Activated B cell treated with CpG ODN at 0.5 μM for 24 hours (primary cell): ENCODE results near the gene THOC6. TPM values are rescaled to one million over a fixed set of nuclear protein-coding genes. Genes with fewer than 3 reads are reported as not detected.
A peak's percentile ranks its signal among the peaks of the same experiment; 100 is the strongest.
"Not testable (repeated sequence)": the region's sequence is repeated elsewhere in the genome, so short reads cannot be mapped to it uniquely, and the experiment has no call there.

Source experiments
- ATAC-seq: fragments of 200-7000 bp; cut with Tn5 transposase; one replicate; pipeline ENCODE4 v1.10.0; 2021; ENCODE audit warnings: low read depth, mild to moderate bottlenecking, moderate library complexity
- CTCF ChIA-PET: fragments of 350-600 bp; sonication (Branson Sonifier 250); formaldehyde crosslinking; loops from one replicate; lab custom pipeline; 2021; ENCODE audit warnings: antibody characterized with exemption; lab: Charles Lee
- POLR2A ChIA-PET: fragments of 350-600 bp; sonication (Branson Sonifier 250); formaldehyde crosslinking; loops from one replicate; lab custom pipeline; 2021; ENCODE audit warnings: antibody characterized with exemption; lab: Charles Lee
- DNase-seq: peaks from one replicate; pipeline ENCODE4 v3.0.0; 2022
- H3K27ac Mint-ChIP-seq: one replicate; pipeline ENCODE4 v1.8.0; 2020; ENCODE audit warnings: mixed read lengths
- H3K27me3 Mint-ChIP-seq: one replicate; pipeline ENCODE4 v1.8.0; 2021; ENCODE audit warnings: mixed read lengths
- H3K36me3 Mint-ChIP-seq: one replicate; pipeline ENCODE4 v1.8.0; 2021; ENCODE audit warnings: low read depth, mixed read lengths
- H3K4me1 Mint-ChIP-seq: one replicate; pipeline ENCODE4 v1.8.0; 2021; ENCODE audit warnings: mixed read lengths
- H3K4me3 Mint-ChIP-seq: one replicate; pipeline ENCODE4 v1.8.0; 2020; ENCODE audit warnings: mild to moderate bottlenecking, mixed read lengths
- H3K9me3 Mint-ChIP-seq: one replicate; pipeline ENCODE4 v1.8.0; 2020; ENCODE audit warnings: mixed read lengths
- CTCF ChIP-seq: fragments of 200-600 bp; IDR thresholded peaks from one replicate; pipeline ENCODE4 v1.8.0; 2022; ENCODE audit warnings: antibody characterized with exemption, mild to moderate bottlenecking
- intact Hi-C: fragments of 100-400 bp; cut with micrococcal nuclease; formaldehyde crosslinking; loops from one replicate; pipeline ENCODE4 v1.15.1; 2024
- total RNA-seq: library from RNA; stranded (reverse); gene quantifications from 2 replicates; pipeline ENCODE4 v1.2.3, GENCODE V29; 2022

THOC6 gene
- total RNA-seq, 1 donor from 2014 or later: 45.8 TPM

- no peak for DNase-seq
These were observed 27.7 kb downstream of the THOC6 start for GRCh38 chr16:3051494-3051893.

GRCh38 chr16:3052571-3053329 lies 28.9 kb downstream of the THOC6 start:
- H3K9me3 Mint-ChIP-seq, H3K36me3 Mint-ChIP-seq, POLR2A ChIA-PET, ATAC-seq, intact Hi-C loops, DNase-seq, H3K4me3 Mint-ChIP-seq, H3K27me3 Mint-ChIP-seq, CTCF ChIA-PET, H3K27ac Mint-ChIP-seq: not testable (repeated sequence)
- H3K4me1 Mint-ChIP-seq: peaks cover 16% of the 10 kb centered on the region

More at GRCh38 chr16:3051494-3051893, 27.7 kb downstream of the THOC6 start:
- ChIA-PET CTCF (no interaction called here), POLR2A (no interaction called here)
- Mint-ChIP-seq H3K4me3 (no peak overlapping the region), H3K36me3 (no peaks in the 10 kb centered on the region), H3K4me1 (peaks cover 19% of the 10 kb centered on the region), H3K27me3 (peaks cover 14% of the 10 kb centered on the region), H3K9me3 (no peaks in the 10 kb centered on the region), H3K27ac (no peak overlapping the region)
- no peak for TF ChIP-seq CTCF
- intact Hi-C loops: no loop called here
- ATAC-seq: no peak

- H3K36me3 Mint-ChIP-seq, ATAC-seq, H3K27ac Mint-ChIP-seq, POLR2A ChIA-PET, intact Hi-C loops, CTCF ChIA-PET, H3K4me3 Mint-ChIP-seq, H3K27me3 Mint-ChIP-seq, DNase-seq, H3K9me3 Mint-ChIP-seq: not testable (repeated sequence)
- H3K4me1 Mint-ChIP-seq: peaks cover 16% of the 10 kb centered on the region
These were observed 29.5 kb downstream of the THOC6 start for GRCh38 chr16:3053330-3053710.

GRCh38 chr16:3054965-3055733 lies 31.3 kb downstream of the THOC6 start:
- Mint-ChIP-seq H3K4me1 (peaks cover 23% of the 10 kb centered on the region), H3K27ac (peak overlapping the region; percentile 27)

GRCh38 chr16:3055734-3056115 lies 31.9 kb downstream of the THOC6 start:
- H3K36me3 Mint-ChIP-seq, H3K4me3 Mint-ChIP-seq, DNase-seq, intact Hi-C loops, H3K27me3 Mint-ChIP-seq, H3K9me3 Mint-ChIP-seq, ATAC-seq, H3K27ac Mint-ChIP-seq: not testable (repeated sequence)
- H3K4me1 Mint-ChIP-seq: peaks cover 23% of the 10 kb centered on the region
- ChIA-PET CTCF (interaction anchor here (1.3 kb wide), 1 partner anchor 74 kb away, joined by 4 read pairs; no protein-coding TSS in a partner anchor), POLR2A (interaction anchor here (0.7 kb wide), 1 partner anchor 41 kb away, joined by 5 read pairs; no protein-coding TSS in a partner anchor)

More at GRCh38 chr16:3054965-3055733, 31.3 kb downstream of the THOC6 start:
- no peak for DNase-seq
- Mint-ChIP-seq H3K27me3 (no peaks in the 10 kb centered on the region), H3K9me3 (no peaks in the 10 kb centered on the region), H3K36me3 (peaks cover 1% of the 10 kb centered on the region), H3K4me3 (peak overlapping the region; percentile 28)
- intact Hi-C loops: no loop called here
- no peak for ATAC-seq
- ChIA-PET POLR2A (no interaction called here), CTCF (interaction anchor here (1.3 kb wide), 1 partner anchor 75 kb away, joined by 4 read pairs; no protein-coding TSS in a partner anchor)
- no peak for TF ChIP-seq CTCF

GRCh38 chr16:3056336-3057180 lies 32.7 kb downstream of the THOC6 start:
- ChIA-PET POLR2A (interaction anchor here (0.7 kb wide), 1 partner anchor 40 kb away, joined by 5 read pairs; no protein-coding TSS in a partner anchor), CTCF (interaction anchor here (1.3 kb wide), 1 partner anchor 73 kb away, joined by 4 read pairs; no protein-coding TSS in a partner anchor)
- TF ChIP-seq CTCF: no peak
- intact Hi-C loops: no loop called here
- Mint-ChIP-seq H3K36me3 (peaks cover 1% of the 10 kb centered on the region), H3K27ac (no peak overlapping the region), H3K9me3 (no peaks in the 10 kb centered on the region), H3K27me3 (no peaks in the 10 kb centered on the region), H3K4me3 (peak overlapping the region; percentile 15), H3K4me1 (peaks cover 23% of the 10 kb centered on the region)
- ATAC-seq: no peak
- DNase-seq: no peak
